NOMO-1 (cell line): ENCODE measurements around the gene RNF113B.

Experiments used
- DNase-seq, 2 experiments: peaks; one replicate each; lab custom pipeline; 2025; ENCODE audit not compliant: unreplicated experiment in 2 of 2; lab: John Stamatoyannopoulos, UW

RNF113B gene

GRCh38 chr13:98204546-98204945 is 27.5 kb upstream of the RNF113B start:
- DNase-seq: no peak

DNA sequence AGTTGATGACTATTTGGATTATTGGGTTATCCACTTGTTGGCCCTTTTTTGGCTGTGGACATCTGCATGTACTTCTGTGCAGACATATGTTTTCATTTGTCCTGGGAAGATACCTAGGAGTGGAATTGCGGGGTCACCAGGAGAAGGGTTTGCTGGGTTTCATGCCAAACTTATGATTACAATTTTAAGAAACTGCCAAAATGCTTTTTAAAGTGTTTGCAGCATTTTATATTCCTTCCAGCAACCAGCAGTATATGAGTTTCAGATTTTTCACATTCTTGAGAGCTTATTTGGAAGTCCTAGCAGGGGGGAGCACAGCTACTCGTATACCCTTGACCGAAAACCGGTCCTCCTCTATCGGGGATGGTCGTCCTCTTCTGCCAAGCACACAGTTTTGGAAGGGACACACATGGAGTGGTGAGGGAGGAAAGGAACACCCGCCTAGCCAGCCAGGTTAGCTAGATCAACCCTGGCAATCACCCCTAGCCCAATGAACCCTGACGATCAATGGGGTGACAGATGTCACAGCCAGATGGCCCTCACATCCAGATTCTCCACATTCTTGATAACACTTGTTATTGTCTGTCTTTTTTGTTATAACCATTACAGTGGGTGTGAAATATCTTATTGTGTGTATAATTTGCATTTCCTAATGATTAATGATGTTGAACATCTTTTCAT is 26.7 kb upstream of the RNF113B start:
- no peak for DNase-seq

DNA sequence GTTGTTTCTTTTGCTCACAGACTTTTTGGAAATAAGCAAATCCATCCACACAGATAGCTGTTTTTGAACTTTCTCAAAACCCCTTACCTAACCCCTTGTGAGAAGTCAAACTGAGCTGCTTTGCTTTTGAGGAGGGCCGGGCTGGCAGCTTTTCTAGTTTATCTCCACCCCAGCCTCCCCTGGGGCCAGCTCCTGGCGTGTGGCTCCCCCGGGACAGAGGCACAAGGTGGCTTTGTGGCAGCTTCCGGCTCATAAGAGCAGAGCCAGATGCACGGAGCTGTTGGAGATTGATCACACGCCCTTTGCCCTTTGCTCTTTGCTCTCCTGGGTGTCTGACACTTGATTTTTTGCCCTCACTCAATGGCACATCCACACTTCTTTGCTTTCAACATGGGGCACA is 24.9 kb upstream of the RNF113B start:
- no peak for DNase-seq

DNA sequence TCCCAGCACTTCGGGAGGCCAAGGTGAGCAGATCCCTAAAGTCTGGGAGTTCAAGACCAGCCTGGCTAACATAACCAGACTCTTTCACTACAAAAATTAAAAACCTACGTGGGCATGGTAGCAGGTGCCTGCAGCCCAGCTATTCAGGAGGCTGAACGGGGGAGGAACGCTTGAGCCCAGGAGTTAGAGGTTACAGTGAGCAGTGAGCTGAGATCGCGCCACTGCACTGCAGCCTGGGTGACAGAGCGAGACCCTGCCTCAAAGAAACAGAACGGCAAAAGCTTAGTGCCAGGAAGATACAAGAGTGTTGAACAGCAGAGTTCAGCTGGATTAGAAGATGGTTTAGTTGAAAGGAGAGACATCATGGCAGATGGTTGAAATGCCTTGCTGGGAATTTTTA is 24.1 kb upstream of the RNF113B start:
- DNase-seq: no peak

- no peak for DNase-seq
Measured at GRCh38 chr13:98200211-98200878, 23.3 kb upstream of the RNF113B start.

- no peak for DNase-seq
Measured at GRCh38 chr13:98199480-98199879, 22.4 kb upstream of the RNF113B start.

DNA sequence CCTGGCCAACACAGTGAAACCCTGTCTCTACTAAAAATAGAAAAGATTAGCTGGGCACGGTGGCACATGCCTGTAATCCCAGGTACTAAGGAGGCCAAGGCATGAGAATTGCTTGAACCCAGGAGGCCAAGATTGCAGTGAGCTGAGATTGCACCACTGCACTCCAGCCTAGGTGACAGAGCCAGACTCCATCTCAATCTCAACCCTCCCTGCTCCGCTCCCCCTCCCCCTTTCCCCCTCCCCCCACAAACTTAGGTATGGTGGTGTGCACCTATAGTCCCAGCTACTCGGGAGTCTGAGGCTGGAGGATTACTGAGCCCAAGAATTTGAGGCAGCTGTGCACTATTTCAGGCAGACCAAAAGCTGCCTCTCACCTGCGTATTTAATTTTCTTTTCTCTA is 21.6 kb upstream of the RNF113B start:
- DNase-seq: no peak

GRCh38 chr13:98195054-98195791 is 18.2 kb upstream of the RNF113B start:
- DNase-seq: no peak

DNA sequence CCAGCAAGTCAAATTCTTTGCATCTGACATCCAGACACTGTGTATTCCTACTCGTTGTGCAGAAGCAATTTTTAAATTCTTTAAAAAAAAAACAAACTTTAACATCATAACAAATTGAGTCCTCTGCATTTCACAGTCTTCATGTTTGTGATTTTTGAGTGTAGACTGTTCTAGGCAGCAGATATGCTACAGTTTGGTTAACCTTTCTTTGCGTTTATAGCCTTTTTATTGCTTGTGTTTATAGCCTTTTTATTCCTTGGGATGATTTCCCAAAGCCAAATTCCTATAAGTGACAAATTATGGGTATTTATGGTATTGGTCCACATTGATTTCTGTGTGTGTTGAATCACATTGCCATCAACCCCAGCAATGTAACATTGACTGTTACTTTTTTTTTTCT is 14.9 kb upstream of the RNF113B start:
- DNase-seq: no peak

- no peak for DNase-seq
Measured at GRCh38 chr13:98190889-98191444, 13.9 kb upstream of the RNF113B start.

DNA sequence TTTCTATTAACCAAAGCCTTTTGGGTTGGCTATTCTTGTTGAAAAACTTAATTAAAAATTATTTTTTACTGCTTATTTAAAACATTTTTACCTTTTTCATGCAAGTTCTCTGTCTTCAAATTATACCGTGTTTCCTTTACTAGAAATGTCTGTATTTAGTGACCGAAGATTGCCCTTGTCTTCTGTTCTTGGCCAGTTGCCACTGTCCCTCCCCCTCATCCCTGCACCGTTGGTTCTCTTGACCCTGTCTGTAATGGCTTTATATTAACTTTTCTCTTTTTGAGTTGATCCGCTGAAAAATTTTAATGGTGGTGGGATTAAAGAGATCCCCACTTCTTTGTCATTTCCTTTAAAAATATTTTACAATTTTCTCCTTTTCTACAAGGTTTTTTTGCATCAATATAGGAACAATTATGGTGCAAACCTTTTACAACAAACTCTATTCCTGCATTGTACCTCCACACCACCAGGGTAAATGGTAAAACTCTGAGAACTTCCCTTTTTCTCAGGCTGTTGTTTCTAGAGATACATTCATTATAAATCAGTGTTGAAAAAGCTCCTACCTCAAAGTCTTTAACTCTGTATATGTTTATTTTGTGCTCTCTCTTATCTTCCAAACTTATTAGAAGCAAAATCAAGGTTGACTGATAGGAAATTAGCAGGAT is 12.9 kb upstream of the RNF113B start:
- DNase-seq: no peak

GRCh38 chr13:98188544-98189166 is 11.6 kb upstream of the RNF113B start:
- DNase-seq: no peak

DNA sequence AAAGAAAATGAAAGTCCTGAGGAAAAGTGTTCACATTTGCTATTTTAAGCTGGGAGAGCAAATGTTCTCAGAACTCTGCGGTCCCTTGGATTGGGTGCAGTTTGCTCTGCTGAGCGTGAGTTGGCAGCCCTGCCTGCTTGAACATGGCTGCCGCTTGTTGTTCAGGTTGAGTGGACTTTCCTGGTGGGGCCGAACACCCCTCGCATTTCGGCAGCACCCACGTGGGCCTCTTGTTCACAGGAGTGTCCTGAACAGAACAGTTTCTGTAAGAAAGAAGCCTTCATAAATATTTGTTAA is 10.8 kb upstream of the RNF113B start:
- DNase-seq: no peak

GRCh38 chr13:98187155-98187964 is 10.3 kb upstream of the RNF113B start:
- no peak for DNase-seq

DNA sequence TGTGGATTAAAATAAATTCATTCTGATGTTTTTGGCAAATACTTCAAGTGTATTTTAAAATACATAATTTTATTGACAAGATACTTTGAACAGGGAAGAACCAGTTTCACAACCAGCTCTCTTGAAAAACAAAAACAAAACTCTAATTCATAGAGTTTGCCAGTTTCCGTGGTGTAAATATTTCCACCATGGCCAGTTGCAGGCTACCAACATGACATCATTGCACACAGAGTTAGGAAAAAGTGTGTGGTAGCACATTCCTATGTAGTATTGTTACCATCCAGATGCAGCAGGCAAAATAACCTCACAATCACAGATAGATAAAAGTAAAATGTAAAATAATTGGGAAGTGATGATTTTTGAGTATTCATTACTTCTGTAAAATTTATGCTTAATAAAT is 7.7 kb upstream of the RNF113B start:
- DNase-seq: no peak

DNA sequence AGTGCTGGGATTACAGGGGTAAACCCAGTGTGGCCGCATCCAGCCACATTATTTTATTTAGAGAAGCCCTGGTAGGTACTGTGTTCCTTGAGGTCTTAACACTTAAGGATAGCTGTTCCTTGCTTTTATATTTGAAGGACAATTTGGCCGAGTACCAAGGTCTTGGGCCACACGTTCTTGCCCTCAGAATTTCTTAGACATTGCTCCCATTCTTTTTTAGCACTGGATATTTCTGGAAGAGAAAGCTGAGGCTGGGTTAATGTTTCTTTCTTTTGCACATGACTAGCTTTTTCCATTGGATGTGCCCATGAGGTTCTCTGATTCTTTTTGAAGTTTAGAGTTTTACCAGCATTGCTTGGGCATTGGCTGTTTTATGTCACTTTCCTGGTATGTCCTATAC is 5.5 kb upstream of the RNF113B start:
- no peak for DNase-seq

DNA sequence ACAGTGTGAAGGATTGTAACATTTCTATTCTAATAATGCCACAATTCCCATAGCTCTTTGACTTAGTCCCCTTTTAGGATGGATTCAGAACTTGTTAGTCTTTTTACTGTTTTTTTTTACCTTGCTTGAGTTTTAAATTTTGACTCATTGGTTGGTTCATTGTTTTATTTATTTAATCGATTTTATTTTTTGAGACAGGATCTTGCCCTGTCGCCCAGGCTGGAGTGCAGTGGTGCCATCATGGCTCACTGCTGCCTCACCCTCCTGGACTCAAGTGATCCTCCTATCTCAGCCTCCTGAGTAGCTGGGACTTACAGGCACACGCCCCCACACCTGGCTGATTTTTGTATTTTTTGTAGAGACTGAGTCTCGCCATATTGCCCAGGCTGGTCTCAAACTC is 5.1 kb upstream of the RNF113B start:
- no peak for DNase-seq

DNA sequence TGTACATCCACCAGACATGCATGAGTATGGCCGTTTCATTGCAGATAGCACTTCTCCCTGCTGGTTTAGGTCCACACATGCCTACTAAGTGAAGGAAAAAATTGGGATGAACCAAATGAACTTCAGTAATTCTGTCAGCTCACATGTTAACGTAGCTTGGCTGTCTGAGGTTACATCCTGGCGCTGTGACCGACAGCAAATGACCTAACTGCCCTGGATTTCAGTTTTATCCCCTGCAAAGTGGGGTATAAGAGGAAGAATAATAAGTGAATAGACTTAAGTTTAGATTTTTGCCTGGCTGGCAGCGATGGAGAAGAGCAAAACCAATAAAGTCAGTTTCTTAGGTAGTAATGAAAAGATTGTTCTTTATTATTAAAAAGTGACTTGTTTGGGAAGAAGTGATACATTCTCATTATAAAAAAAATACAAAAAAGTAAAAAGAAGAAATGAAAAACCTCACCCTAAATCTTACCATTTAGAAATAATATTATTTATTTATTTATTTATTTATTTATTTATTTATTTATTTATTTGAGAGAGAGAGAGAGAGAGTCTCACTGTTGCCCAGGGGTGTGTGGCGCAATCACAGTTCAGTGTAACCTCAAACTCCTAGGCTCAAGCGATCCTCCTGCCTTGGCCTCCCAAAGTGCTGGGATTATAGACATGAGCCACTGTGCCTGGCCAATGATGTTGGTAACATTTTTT is 4.2 kb upstream of the RNF113B start:
- no peak for DNase-seq

GRCh38 chr13:98180092-98180491 is 3.0 kb upstream of the RNF113B start:
- no peak for DNase-seq

GRCh38 chr13:98175823-98176222 is 1.2 kb downstream of the RNF113B start:
- DNase-seq: no peak
